SKM-1 (cell line): ENCODE results near the gene HOXC10.

Experiments used
- DNase-seq: peaks from one replicate; lab custom pipeline; 2025; ENCODE audit not compliant: unreplicated experiment; lab: John Stamatoyannopoulos, UW

HOXC10 gene

GRCh38 chr12:53964315-53964713 lies 20.6 kb upstream of the HOXC10 start:
- no peak for DNase-seq

GRCh38 chr12:53965281-53966084 lies 19.5 kb upstream of the HOXC10 start:
- DNase-seq, result no peak

DNA sequence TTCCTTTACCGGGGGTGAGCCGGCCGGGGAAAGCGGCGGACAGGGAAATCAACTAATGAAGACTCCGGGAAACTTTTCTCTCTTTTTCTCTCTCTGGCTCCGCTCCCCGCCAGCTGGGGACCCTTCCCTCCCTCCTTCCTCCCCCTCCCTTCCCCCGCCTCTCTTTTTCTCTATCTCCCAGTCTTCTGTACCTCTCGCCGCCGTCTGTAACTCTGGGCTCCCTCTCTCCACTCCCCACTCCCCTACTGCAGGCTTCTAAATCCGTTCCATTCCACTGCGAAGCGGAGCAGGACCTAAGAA lies 18.9 kb upstream of the HOXC10 start:
- DNase-seq, result no peak

DNA sequence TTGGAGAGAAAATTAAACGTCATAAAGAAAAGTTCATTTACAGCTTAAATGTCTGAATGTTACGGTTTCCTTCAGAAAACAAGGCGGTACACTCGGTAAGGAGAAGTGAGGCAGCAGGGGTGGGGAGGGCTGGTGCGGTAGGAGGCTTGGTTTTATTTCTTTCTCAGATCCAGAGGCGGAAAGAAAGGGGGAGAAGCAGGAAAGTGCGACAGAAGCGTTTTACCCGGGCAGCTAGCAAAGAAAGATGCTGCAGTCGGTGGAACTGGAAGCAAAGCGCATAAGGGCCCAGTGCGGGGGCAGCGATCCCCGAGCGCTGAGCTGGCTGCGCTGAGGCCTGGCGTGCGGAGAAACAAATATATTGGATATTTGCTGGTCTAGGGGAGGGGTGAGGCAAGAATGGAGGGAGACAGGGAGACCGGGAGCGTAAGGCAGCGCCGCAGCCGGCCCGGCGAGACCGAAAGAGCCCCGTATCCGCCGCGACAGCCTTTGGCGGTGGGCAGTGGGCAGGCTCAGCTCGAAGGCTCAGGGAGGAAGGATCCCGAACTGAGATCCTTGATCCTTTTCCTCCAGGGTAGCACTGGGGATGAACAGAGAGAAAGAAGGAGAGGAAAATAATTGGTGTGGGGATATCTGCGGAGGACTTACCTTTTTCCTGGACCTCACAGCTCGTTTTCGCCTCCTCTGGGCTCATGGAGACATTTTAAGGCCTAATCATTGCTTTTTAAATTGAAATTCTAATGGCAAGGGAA lies 18.4 kb upstream of the HOXC10 start:
- DNase-seq, result no peak

DNA sequence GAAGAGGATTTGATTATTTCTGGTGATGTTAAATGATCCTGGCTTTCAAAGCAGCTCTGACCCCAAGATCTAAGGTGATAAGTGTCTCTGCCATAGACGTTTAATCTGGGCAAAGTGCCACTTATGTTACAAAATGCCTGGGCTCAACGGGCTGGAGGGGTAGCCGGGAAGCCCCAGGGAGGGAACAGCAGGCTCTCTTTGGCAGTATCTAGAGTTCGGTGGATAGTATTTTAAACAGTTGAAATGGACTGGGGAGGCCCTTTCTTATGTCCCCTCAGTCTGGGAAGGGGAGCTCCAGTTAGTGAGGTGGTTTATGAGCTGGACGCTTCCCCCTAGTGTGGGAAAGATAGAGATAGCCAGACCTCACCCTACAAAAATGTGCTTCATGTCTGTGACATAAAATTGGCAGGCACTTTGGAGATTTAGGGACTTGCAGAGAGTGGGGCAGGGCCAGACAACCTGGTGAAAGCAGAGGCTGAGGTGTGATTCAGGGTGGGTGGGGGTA lies 17.5 kb upstream of the HOXC10 start:
- DNase-seq, result no peak

DNA sequence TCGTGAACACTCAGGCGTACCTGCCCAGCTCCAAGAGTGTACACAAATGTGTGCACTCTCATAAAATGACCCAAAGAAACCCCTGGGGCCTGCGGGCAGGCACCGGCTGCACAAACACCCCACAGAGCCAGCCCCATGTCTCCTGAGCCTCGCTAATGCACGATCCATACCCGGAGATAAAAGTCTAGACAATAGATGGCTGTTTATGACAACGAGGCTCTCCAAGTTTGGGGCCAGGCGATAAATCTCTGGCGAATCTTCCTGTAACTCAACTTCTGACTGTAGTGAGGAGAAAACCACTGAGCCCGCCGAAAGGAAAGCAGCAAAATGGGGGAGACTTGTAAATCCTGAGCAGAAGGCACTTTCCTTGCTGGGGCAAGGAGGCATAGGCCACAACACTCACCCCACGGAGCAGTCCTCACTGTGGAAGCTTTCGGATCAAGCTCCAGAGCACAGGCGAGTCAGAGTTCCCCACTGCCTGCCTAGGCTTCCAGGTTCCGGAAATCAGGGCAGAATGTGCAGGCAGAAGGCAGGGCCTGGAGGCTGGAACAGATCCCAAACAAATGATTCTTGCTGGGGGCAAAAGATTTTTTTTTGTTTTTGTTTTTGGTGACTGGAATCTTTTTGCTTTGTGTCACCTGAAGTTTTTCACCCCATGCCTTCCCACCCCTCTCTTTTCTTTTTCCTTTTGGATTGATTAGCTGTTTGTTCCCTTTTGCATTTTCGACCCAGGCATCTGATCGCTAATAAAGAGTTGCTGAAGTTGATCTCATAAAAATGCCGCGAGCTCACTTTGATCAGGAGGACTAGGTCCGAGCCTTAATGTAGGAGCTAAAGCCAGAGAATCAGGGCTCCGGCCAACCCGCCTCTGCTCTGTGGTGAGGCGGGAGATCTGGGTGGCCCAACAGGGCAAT lies 16.5 kb upstream of the HOXC10 start:
- no peak for DNase-seq

DNA sequence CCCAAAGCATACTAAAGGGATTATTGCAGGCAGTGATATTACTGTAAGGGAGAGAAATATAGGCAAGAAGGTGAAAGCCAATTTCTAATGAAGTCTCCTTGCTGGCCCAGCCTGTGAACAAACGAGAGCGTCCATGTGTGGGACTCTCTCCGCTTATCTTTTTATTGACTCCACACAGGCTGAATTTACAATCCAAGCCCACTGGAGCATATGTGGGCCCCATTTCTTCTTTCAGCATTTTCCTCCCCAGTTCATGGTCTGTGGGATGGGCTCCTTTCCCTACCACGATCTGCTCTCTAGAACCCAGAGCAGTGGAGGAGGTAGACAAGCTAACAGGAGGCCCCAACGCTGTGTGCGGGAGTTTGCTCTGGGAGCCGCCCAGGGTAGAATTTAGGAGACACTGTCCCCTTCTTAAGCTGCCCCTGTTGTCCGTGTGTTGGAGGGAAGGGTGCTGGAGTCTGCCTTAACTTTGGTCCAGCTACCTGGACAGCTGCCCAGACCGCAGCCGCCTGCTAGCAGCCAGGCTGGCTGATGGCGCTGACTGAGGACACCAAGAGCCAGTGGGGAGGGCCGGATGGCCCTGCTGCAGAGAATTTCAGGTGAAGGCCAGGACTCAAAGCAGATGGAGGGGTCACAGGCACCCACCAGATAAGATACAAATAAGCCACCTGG lies 15.2 kb upstream of the HOXC10 start:
- no peak for DNase-seq

DNA sequence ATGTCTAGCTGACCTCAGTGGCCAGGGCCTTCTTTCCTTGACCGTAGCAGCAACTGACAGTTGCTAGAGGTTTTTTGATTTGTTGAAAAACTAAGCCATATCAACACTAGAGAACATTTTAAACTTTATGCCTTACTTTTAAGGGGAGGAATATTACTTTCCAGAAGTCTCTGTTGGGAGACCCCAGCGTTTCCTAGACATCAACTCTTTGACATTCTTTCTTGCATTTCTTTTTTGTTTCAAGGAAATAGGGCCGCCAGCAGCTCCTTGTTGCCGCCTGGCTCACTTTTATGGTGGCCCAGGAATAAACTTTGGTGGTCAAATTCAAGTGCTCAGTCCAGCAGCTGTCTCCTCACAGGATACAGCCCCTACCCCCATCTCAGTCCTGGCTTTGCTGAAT lies 14.5 kb upstream of the HOXC10 start:
- DNase-seq, result no peak

GRCh38 chr12:53971129-53971528 lies 13.8 kb upstream of the HOXC10 start:
- no peak for DNase-seq

- no peak for DNase-seq
These were observed 13.3 kb upstream of the HOXC10 start for GRCh38 chr12:53971686-53972085.

DNA sequence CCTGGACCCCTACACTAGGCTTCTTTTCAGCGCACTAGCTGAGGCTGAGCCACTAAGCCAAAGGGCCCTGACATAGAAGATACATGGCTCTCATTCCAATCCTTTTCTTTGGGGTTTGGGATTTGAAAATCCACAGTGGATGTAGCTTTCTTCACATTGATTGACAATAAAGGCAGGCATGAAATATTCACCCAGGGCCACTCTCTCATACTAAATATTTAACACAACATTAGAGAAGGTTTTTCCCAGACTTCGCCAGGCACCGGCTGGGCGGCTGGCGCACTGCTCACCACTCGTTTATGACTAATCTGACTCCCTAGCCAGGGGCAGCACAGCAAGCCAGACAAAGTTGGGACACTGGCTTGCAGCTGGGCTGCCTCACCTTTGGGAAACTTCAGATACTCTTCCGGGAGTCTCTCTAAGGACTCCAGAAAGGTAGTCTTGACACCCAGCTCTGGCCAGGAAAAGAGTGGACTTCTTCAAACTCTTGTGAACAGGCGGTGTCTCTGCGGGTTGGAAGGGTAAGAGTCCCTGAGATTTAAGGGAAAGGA lies 12.7 kb upstream of the HOXC10 start:
- no peak for DNase-seq

DNA sequence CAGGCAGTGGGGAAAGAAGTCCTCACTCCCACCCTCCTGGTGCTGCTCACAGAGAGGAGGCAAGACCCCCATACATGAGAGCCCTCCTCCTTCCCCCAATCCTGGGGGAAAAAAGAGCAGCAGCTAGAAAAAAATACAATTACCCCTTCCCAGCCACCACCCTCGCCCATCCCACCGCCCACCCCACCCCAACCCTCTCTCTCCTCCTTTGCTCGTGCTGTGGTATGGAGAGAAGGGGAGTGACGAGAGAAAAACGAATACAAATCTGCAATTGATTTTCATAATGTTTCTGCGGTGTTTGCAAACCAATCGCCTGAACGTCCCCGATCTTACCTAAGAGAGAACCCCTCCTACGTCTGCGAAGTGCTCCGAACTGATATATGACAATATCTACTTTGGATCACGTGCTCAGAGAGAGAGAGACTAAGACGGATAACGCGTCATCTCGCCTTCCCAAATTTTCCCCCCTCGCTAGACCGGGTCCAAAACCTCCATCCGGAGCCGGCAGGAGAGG lies 12.2 kb upstream of the HOXC10 start, which contains the start of gene HOXC11:
Gene HOXC11 (plus strand): TSS at position 405 of the 514 bp plus-strand sequence. CDS start 116 bp downstream, outside the sequence.
- no peak for DNase-seq

DNA sequence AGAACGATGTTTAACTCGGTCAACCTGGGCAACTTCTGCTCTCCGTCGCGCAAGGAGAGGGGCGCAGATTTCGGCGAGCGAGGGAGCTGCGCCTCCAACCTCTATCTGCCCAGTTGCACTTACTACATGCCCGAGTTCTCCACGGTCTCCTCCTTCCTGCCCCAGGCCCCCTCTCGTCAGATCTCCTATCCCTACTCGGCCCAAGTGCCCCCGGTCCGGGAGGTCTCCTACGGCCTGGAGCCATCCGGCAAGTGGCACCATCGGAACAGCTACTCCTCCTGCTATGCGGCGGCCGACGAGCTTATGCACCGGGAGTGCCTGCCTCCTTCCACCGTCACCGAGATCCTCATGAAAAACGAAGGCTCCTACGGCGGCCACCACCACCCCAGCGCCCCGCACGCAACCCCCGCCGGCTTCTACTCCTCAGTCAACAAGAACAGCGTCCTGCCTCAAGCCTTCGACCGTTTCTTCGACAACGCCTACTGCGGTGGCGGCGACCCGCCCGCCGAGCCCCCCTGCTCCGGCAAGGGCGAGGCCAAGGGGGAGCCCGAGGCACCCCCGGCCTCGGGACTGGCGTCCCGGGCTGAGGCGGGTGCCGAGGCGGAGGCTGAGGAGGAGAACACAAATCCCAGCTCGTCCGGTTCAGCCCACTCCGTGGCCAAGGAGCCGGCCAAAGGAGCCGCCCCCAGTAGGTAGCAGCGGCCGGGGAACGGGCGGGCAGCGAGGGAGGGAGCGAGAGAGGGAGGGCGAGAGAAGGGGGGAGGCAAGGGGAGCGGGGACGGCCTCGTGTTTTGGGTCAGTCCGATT lies 11.5 kb upstream of the HOXC10 start:
- DNase-seq, result no peak

- DNase-seq, result no peak
These were observed 10.6 kb upstream of the HOXC10 start, which contains the start of gene HOTAIR for GRCh38 chr12:53974084-53975063. Gene HOTAIR (minus strand): TSS chr12:53974954.

DNA sequence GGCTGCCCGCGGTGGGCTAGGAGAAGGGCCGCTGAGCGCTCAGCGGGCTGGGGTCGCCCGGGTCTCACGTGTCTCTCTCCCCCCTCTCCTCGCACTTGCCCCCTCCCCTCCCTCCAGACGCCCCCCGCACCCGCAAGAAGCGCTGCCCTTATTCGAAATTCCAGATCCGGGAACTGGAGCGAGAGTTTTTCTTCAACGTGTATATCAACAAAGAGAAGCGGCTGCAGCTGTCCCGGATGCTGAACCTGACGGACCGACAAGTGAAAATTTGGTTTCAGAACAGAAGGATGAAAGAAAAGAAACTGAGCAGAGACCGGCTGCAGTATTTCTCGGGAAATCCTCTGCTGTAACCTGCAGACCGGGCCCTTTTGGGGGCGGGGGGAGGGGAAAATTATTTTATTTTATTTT lies 9.9 kb upstream of the HOXC10 start:
- DNase-seq, result no peak

DNA sequence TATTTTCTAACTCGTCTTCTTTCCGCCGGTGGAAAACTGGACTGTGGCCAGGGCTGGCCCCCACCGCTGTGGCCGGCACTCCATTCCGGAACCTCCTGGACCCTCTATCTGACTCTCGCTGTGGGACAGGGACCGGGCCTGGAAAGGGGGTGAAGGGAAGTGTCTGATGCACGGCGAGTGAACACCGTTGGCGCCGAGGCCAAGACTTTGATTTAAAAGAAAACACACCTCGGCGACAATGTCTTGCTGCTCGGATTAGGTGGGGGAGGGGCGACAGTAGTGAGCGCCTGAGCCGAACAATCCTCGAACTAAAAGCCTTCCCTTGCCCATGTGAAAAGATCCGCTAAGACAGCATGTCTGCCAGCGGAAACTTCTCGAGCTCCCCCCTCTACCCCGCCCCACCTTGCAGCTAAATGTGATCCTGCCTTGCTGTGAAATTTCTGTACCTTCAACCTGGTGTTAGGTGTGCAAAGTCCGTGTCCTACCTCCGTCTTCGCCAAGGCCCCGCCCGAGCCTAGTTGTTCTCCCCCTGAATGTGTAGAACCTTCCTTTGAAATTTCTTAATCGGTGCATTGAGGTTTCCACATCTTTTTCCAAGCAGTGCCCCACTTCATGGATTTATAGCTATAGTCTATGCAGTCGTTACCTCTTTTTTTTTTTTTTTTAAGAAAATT lies 9.3 kb upstream of the HOXC10 start:
- no peak for DNase-seq

DNA sequence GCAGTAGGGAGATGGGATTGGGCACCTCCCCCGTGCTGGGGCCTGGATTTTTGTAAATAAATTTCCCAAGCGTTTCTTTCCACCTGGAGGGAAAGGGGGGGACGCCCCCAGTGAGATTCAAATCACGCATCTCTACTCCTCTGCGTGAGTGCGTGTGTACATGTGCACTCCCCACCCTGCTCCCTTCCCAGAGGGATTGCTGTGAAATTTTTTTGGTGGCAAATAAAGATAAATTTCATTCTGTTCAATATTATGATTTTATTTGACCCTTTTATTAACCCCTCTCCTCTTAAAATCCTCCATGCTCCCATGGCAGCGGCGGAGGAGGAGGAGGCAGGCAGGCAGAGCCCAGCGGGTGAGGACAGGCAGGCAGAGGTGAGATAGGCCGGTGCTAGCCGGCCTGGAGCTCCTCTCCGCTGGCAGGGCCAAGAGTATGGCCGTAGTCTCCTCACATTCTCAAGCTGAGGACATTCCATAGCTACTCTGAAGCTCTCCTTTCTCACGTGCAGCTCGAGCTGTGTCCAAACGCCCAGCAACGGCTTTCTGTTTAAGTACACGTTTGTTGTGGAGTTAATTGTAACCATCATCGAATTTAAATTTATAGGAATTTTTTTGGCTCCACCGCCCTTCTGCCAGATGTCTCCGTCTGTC lies 8.6 kb upstream of the HOXC10 start:
- DNase-seq, result no peak
